ENCODE data around the gene ERC1. TPM values are rescaled to one million over a fixed set of nuclear protein-coding genes. Genes with fewer than 3 reads are reported as not detected.

The ERC1 gene
- total and polyA plus RNA-seq, 4 donors, result 7.4 to 78.2 (median 39.8) TPM

DNA sequence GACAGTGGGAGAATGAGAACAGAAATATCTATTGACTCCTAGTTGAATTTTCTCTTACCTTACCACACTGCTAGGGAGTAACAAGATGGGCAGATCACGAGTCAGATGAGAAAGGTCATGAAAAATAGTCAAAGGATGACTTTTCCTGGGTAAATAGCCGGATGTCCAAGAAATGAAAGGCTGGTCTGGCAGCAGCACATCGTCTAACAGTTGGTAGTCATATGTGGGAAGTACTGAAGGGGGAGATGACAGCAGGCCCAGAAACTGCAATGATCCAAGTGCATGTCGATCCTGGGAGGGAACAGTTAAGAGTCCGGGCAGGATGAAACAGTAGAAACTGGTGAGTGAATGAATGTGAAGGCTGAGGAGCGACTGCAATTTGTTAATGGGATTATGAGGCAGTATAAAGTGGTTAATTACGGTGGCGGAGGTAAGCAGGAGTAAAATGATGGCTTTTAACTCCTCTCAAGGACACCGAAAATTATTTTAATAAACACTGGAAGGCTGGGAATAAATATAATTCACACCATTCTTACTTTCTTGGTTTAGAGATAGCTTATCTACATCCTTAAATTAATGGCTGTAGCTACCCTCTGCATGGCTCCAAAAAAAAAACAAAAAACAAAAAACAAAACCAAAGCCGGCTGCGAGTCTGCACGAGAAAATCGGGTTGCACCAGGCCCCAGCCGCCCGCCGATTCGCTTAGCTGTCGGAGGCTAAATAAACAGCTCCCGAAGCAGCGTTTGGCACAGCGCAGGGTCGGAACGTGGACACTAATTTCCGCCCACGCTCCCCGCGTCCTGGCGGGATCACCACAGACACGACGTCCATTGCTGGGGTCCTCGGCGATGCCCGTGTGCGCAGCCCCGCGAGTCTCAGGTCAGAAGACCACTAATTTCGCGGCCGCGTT is 1.0 kb upstream of the ERC1 start:
- H3K36me3 ChIP-seq (ENCODE audit: control insufficient read depth in 4 of 4, insufficient read depth in 4 of 4, low read length in 4 of 4), result no peaks in the 10 kb centered on the region
- ATAC-seq (ENCODE audit: insufficient read depth, low FRiP score) (peak; percentile 42), DNase-seq (peak; percentile 56 to 78 (median 78))
- peaks cover 3 to 39% (median 23%) of the 10 kb centered on the region in 5 donors for H3K4me1 ChIP-seq (ENCODE audit: control insufficient read depth in 5 of 5, insufficient read depth in 5 of 5, low read length in 5 of 5)
- H3K4me3 ChIP-seq, result peak overlapping the region; percentile 70
- H3K9me3 ChIP-seq (ENCODE audit: control insufficient read depth in 4 of 4, insufficient read depth in 3 of 4, low read length in 3 of 4), result no peaks in the 10 kb centered on the region
- H3K27ac ChIP-seq (ENCODE audit: low read depth in 1 of 2, low read length in 1 of 2), result peak overlapping the region; percentile 99
- TF ChIP-seq, protein P1, sequence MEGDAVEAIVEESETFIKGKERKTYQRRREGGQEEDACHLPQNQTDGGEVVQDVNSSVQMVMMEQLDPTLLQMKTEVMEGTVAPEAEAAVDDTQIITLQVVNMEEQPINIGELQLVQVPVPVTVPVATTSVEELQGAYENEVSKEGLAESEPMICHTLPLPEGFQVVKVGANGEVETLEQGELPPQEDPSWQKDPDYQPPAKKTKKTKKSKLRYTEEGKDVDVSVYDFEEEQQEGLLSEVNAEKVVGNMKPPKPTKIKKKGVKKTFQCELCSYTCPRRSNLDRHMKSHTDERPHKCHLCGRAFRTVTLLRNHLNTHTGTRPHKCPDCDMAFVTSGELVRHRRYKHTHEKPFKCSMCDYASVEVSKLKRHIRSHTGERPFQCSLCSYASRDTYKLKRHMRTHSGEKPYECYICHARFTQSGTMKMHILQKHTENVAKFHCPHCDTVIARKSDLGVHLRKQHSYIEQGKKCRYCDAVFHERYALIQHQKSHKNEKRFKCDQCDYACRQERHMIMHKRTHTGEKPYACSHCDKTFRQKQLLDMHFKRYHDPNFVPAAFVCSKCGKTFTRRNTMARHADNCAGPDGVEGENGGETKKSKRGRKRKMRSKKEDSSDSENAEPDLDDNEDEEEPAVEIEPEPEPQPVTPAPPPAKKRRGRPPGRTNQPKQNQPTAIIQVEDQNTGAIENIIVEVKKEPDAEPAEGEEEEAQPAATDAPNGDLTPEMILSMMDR (IDR thresholded peaks at IDR 0.05; ENCODE audit: control extremely low read depth, extremely low read depth), result no peak
- H3K9ac ChIP-seq (ENCODE audit: insufficient read depth in 1 of 2, low read length in 2 of 2), result peak overlapping the region; percentile 86 to 91
- WGBS, 2 donors, result 3 to 6% methylated on average over 40 of the region's 40 CpGs
- H3K27me3 ChIP-seq (ENCODE audit: control insufficient read depth in 3 of 3, insufficient read depth in 3 of 3, low read length in 2 of 3), result no peaks in the 10 kb centered on the region

DNA sequence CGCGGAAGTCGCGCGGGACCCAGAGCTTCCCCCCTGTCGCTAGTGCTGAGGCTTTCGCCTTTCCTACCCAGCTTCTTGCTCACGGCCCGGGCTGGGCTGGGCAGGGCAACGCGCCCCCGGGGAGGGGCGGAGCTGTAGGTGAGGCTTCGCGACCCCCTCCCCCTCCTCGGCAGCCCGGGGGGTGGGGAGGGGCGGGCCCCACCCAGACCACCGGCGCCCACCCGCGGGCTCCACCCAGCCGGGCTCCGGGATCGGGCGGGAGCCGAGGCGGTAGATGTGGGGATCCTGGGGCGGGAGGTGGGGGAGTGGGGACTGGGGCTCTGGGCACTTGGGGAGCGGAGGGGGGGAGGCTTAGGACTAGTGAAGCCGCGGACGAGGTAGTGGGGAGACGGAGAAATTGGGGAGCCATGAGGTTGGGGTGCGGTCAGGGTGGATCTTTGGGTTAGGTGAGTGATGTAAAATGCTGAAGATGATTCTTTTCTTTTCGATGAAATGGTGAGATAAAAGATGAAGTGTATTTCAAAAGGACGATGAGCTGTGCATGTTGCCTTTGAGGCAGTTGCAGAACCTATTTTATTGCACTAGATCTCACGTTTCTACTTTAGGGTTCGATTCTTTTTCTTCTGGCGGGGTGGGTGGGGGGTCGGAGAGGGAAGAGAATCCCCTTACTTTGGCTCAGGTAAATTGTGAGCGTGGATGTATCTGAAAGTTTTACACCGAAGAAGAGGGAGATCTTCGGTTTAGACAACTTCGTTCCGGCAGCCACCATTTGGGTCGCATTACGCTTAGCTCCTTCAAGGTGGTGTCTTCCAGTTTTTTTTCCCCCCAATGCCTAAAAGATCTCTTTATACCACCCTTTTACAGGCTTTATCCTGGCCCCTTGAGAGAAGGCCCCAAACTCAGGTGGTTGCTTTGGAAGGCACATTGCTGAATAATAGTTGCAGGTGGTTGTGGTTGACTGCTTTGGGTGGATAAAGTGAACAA is 619 bp downstream of the ERC1 start:
- Histone ChIP-seq H3K36me3 (ENCODE audit: control insufficient read depth in 4 of 4, insufficient read depth in 4 of 4, low read length in 4 of 4) (no peaks in the 10 kb centered on the region), H3K4me1 (ENCODE audit: control insufficient read depth in 5 of 5, insufficient read depth in 5 of 5, low read length in 5 of 5) (peaks cover 3 to 39% (median 23%) of the 10 kb centered on the region in 5 donors), H3K9ac (ENCODE audit: insufficient read depth in 1 of 2, low read length in 2 of 2) (peak overlapping the region; percentile 31 to 92), H3K27ac (ENCODE audit: low read depth in 1 of 2, low read length in 1 of 2) (peak overlapping the region; percentile 98 to 99), H3K27me3 (ENCODE audit: control insufficient read depth in 3 of 3, insufficient read depth in 3 of 3, low read length in 2 of 3) (no peaks in the 10 kb centered on the region), H3K4me3 (peak overlapping the region; percentile 70), H3K9me3 (ENCODE audit: control insufficient read depth in 4 of 4, insufficient read depth in 3 of 4, low read length in 3 of 4) (no peaks in the 10 kb centered on the region)
- 7 to 8% methylated on average over 32 to 48 of the region's 48 CpGs for WGBS, 2 donors
- TF ChIP-seq, protein P1 (IDR thresholded peaks at IDR 0.05; ENCODE audit: control extremely low read depth, extremely low read depth), result no peak
- peak; percentile 17 to 63 (median 19) for DNase-seq
- peak; percentile 17 for ATAC-seq (ENCODE audit: insufficient read depth, low FRiP score)

DNA sequence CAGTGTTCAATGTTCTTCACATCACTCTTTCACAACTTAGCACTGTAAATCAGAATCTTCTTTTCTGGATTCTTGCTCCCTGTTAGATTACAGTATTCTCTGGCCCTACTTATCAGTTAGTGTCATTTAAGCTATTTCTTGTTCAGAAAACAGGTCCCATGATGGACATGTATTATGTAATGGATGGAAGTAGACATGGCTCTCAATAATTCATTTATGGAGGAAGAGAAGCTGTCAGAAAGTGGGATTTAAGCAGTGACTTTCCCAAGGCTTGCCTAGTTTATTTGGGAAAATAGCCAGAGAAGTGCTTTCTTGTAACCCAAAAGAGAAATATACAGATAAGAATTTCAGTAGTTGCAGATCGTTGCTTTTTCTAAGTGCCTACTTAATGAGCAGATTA is 1.6 kb downstream of the ERC1 start:
- H3K27me3 ChIP-seq (ENCODE audit: control insufficient read depth in 3 of 3, insufficient read depth in 3 of 3, low read length in 2 of 3), result no peaks in the 10 kb centered on the region
- no peak overlapping the region for H3K4me3 ChIP-seq
- peak overlapping the region in 1 of 2 donors; percentile 92 for H3K9ac ChIP-seq (ENCODE audit: insufficient read depth in 1 of 2, low read length in 2 of 2)
- no peaks in the 10 kb centered on the region for H3K36me3 ChIP-seq (ENCODE audit: control insufficient read depth in 4 of 4, insufficient read depth in 4 of 4, low read length in 4 of 4)
- ATAC-seq (ENCODE audit: insufficient read depth, low FRiP score) (no peak), DNase-seq (peak in 2 of 3 donors; percentile 38 to 50)
- peaks cover 5 to 39% (median 23%) of the 10 kb centered on the region in 5 donors for H3K4me1 ChIP-seq (ENCODE audit: control insufficient read depth in 5 of 5, insufficient read depth in 5 of 5, low read length in 5 of 5)
- no peak overlapping the region for H3K27ac ChIP-seq (ENCODE audit: low read depth in 1 of 2, low read length in 1 of 2)
- TF ChIP-seq, protein P1 (IDR thresholded peaks at IDR 0.05; ENCODE audit: control extremely low read depth, extremely low read depth), result no peak
- H3K9me3 ChIP-seq (ENCODE audit: control insufficient read depth in 4 of 4, insufficient read depth in 3 of 4, low read length in 3 of 4), result no peaks in the 10 kb centered on the region
- WGBS, 2 donors, result 45 to 68% methylated on average over 1 of the region's 1 CpG

Data from lung (tissue), 12 donors.